ENCODE measurements around the gene ARHGAP42.

ARHGAP42 gene

GRCh38 chr11:100866453-100866852, 179.4 kb downstream of the ARHGAP42 start:
- no peak overlapping the region for H3K4me3 ChIP-seq (ENCODE audit: low read length)
- DNase-seq (ENCODE audit: low read depth), result no peak
- no peak for TF ChIP-seq CTCF (conservative IDR thresholded peaks at IDR 0.05; ENCODE audit: low read depth, low read length)

GRCh38 chr11:100867606-100868005, 180.5 kb downstream of the ARHGAP42 start:
- TF ChIP-seq CTCF (conservative IDR thresholded peaks at IDR 0.05; ENCODE audit: low read depth, low read length), result no peak
- peak; percentile 87 for DNase-seq (ENCODE audit: low read depth)
- H3K4me3 ChIP-seq (ENCODE audit: low read length), result no peak overlapping the region

- no peak for DNase-seq (ENCODE audit: low read depth)
- no peak overlapping the region for H3K4me3 ChIP-seq (ENCODE audit: low read length)
- TF ChIP-seq CTCF (conservative IDR thresholded peaks at IDR 0.05; ENCODE audit: low read depth, low read length), result no peak
Measured at GRCh38 chr11:100869328-100869727, 182.2 kb downstream of the ARHGAP42 start.

- no peak for TF ChIP-seq CTCF (conservative IDR thresholded peaks at IDR 0.05; ENCODE audit: low read depth, low read length)
- DNase-seq (ENCODE audit: low read depth), result no peak
- H3K4me3 ChIP-seq (ENCODE audit: low read length), result no peak overlapping the region
Measured at GRCh38 chr11:100870138-100870537, 183.1 kb downstream of the ARHGAP42 start.

GRCh38 chr11:100872951-100873740, 186.1 kb downstream of the ARHGAP42 start:
- no peak for DNase-seq (ENCODE audit: low read depth)
- no peak overlapping the region for H3K4me3 ChIP-seq (ENCODE audit: low read length)
- TF ChIP-seq CTCF (conservative IDR thresholded peaks at IDR 0.05; ENCODE audit: low read depth, low read length), result no peak

- no peak for TF ChIP-seq CTCF (conservative IDR thresholded peaks at IDR 0.05; ENCODE audit: low read depth, low read length)
- no peak for DNase-seq (ENCODE audit: low read depth)
- no peak overlapping the region for H3K4me3 ChIP-seq (ENCODE audit: low read length)
Measured at GRCh38 chr11:100874203-100874602, 187.1 kb downstream of the ARHGAP42 start.

GRCh38 chr11:100875521-100875869, 188.4 kb downstream of the ARHGAP42 start:
- DNase-seq (ENCODE audit: low read depth), result no peak
- no peak for TF ChIP-seq CTCF (conservative IDR thresholded peaks at IDR 0.05; ENCODE audit: low read depth, low read length)
- no peak overlapping the region for H3K4me3 ChIP-seq (ENCODE audit: low read length)

Measured in retinal pigment epithelial cell (primary cell).